K562 (cell line): ENCODE measurements around the gene ALOX5. TPM values are rescaled to one million over a fixed set of nuclear protein-coding genes. Genes with fewer than 3 reads are reported as not detected.

Source experiments
- CHD7 ChIP-seq: fragments of 200-600 bp; sonication (generic); IDR thresholded peaks from one replicate; pipeline ENCODE4 v1.6.1; 2012; ENCODE audit warnings: mild to moderate bottlenecking, low read depth, low read length, inconsistent platforms
- EWSR1 ChIP-seq: fragments of 450-650 bp; IDR thresholded peaks from 2 replicates; pipeline ENCODE4 v1.6.1; 2018; ENCODE audit warnings: borderline replicate concordance, mild to moderate bottlenecking, low read depth, moderate library complexity; ENCODE audit not compliant: partially characterized antibody
- FOXK2 ChIP-seq, 2 experiments: fragments of 450-650 bp; IDR thresholded peaks in 1 of 2; conservative IDR thresholded peaks in 1 of 2; 2 replicates each; pipeline ENCODE4 v1.6.1; 2016; ENCODE audit warnings: low read depth in 2 of 2, mild to moderate bottlenecking in 1 of 2
- HIVEP1 ChIP-seq: fragments of 250-450 bp; sonication (Bioruptor Pico); IDR thresholded peaks from 2 replicates; pipeline ENCODE4 v1.4.0; 2020; ENCODE audit warnings: mild to moderate bottlenecking
- HNRNPUL1 ChIP-seq: fragments of 200-400 bp; formaldehyde crosslinking; IDR thresholded peaks from 2 replicates; pipeline ENCODE4 v1.6.1; 2017; ENCODE audit warnings: low read length
- MTA3 ChIP-seq: fragments of 450-650 bp; formaldehyde crosslinking; IDR thresholded peaks from 2 replicates; pipeline ENCODE4 v1.6.1; 2017; ENCODE audit warnings: mild to moderate bottlenecking, borderline replicate concordance
- NRF1 ChIP-seq, 2 experiments: fragments of 450-650 bp; IDR thresholded peaks in 1 of 2; conservative IDR thresholded peaks in 1 of 2; 2 replicates each; pipeline ENCODE4 v1.6.1; 2014; ENCODE audit warnings: mild to moderate bottlenecking in 2 of 2
- ZNF584 ChIP-seq: fragments of 200-800 bp; sonication (Bioruptor generic); IDR thresholded peaks from 2 replicates; pipeline ENCODE4 v1.6.1; 2016; ENCODE audit warnings: low read depth, mild to moderate bottlenecking, missing genetic modification characterization, missing compliant biosample characterization
- polyA plus RNA-seq, 8 experiments: library from polyadenylated mRNA; depleted of rRNA in 4 of 8; stranded (reverse) in 5 of 8; unstranded in 3 of 8; fragments of >200 nt; fragmentation: Nextera tagmentation in 2 of 8; fragmentation: Illumina TruSeq in 1 of 8; extraction: Ambion mirVana in 2 of 8; extraction: Trizol in 1 of 8; gene quantifications; 2 replicates each; pipeline versions ENCODE4 v1.2.1 to v1.2.3, GENCODE V29; 2011 to 2014; ENCODE audit warnings: inconsistent platforms in 1 of 8, missing spikeins in 1 of 8
- total RNA-seq, 7 experiments: library from RNA; depleted of rRNA in 6 of 7; stranded (reverse); fragments of >200 nt in 6 of 7; fragmentation: Illumina TruSeq in 2 of 7; extraction: Trizol in 2 of 7; gene quantifications; 2 replicates each; pipeline versions ENCODE4 v1.2.1 to v1.2.3, GENCODE V29; 2011 to 2021; ENCODE audit warnings: low replicate concordance in 1 of 7
- TF ChIP-seq, protein P1 (sequence below): fragments of 250-450 bp; sonication (Bioruptor Pico); IDR thresholded peaks from 2 replicates; pipeline ENCODE4 v1.4.0; 2020

The ALOX5 gene
- total and polyA plus RNA-seq, 9 of the 15 experiments (the other 6 are each of a cell fraction or from before 2014, with no cell fraction given) = 0.10 to 2.4 (median 1.4) TPM

- TF ChIP-seq MTA3 (no peak), FOXK2 (conservative IDR thresholded peaks at IDR 0.05 in 1 of 2, IDR thresholded peaks at IDR 0.05 in 1 of 2; ENCODE audit: low read depth in 2 of 2) (no peak), HNRNPUL1 (no peak), HIVEP1 (CRISPR knock-in tag) (0 out of 2 replicates have a peak, but pooled peaks have one; percentile 39), ZNF584 (CRISPR knock-in tag) (0 out of 2 replicates have a peak, but pooled peaks have one; percentile 25), NRF1 (conservative IDR thresholded peaks at IDR 0.05 in 1 of 2, IDR thresholded peaks at IDR 0.05 in 1 of 2) (peak; percentile 34 to 47; a peak in 3 of 4 replicates), EWSR1 (no peak), CHD7 (no peak)
- TF ChIP-seq, protein P1, sequence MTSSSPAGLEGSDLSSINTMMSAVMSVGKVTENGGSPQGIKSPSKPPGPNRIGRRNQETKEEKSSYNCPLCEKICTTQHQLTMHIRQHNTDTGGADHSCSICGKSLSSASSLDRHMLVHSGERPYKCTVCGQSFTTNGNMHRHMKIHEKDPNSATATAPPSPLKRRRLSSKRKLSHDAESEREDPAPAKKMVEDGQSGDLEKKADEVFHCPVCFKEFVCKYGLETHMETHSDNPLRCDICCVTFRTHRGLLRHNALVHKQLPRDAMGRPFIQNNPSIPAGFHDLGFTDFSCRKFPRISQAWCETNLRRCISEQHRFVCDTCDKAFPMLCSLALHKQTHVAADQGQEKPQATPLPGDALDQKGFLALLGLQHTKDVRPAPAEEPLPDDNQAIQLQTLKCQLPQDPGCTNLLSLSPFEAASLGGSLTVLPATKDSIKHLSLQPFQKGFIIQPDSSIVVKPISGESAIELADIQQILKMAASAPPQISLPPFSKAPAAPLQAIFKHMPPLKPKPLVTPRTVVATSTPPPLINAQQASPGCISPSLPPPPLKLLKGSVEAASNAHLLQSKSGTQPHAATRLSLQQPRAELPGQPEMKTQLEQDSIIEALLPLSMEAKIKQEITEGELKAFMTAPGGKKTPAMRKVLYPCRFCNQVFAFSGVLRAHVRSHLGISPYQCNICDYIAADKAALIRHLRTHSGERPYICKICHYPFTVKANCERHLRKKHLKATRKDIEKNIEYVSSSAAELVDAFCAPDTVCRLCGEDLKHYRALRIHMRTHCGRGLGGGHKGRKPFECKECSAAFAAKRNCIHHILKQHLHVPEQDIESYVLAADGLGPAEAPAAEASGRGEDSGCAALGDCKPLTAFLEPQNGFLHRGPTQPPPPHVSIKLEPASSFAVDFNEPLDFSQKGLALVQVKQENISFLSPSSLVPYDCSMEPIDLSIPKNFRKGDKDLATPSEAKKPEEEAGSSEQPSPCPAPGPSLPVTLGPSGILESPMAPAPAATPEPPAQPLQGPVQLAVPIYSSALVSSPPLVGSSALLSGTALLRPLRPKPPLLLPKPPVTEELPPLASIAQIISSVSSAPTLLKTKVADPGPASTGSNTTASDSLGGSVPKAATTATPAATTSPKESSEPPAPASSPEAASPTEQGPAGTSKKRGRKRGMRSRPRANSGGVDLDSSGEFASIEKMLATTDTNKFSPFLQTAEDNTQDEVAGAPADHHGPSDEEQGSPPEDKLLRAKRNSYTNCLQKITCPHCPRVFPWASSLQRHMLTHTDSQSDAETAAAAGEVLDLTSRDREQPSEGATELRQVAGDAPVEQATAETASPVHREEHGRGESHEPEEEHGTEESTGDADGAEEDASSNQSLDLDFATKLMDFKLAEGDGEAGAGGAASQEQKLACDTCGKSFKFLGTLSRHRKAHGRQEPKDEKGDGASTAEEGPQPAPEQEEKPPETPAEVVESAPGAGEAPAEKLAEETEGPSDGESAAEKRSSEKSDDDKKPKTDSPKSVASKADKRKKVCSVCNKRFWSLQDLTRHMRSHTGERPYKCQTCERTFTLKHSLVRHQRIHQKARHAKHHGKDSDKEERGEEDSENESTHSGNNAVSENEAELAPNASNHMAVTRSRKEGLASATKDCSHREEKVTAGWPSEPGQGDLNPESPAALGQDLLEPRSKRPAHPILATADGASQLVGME (CRISPR knock-in tag) = no peak
Measured at GRCh38 chr10:45437587-45438465, 63.8 kb downstream of the ALOX5 start (continued).
